Measurements from ENCODE around the gene MRPL10. TPM values are rescaled to one million over a fixed set of nuclear protein-coding genes. Genes with fewer than 3 reads are reported as not detected.

Gene MRPL10
- total RNA-seq, 6 experiments from 2014 or later = 14.4 to 26.1 (median 16.3) TPM

DNA sequence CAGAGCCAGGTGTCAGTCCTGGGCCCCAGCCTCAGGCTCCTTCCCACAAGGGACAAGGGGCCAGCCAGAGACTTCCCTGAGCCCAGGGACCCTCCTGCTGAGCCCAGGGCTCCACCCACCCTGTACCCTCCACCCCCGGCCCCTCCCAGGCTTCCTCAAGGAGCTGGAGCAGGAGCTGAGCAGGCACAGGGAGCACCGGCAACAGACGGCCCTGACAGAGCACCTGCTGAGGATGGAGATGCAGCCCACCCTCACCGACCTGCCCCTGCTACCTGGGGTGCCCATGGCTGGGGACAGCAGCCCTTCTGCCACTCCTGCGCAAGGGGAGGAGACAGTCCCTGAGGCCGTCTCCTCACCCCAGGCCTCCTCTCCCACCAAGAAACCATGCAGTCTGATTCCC, 5.3 kb upstream of the MRPL10 start:
- H3K27me3 ChIP-seq = no peaks in the 10 kb centered on the region
- H3K36me3 ChIP-seq = peaks cover 0 to 9% (median 0%) of the 10 kb centered on the region in 4 donors
- intact Hi-C loops (cut with DNase I) = no loop called here
- H3K27ac ChIP-seq = no peak overlapping the region
- no peak for DNase-seq
- peaks cover 0 to 23% (median 6%) of the 10 kb centered on the region in 4 donors for H3K4me1 ChIP-seq
- no peaks in the 10 kb centered on the region for H3K9me3 ChIP-seq
- ATAC-seq = no peak
- no peak for TF ChIP-seq POLR2A (IDR thresholded peaks at IDR 0.05)
- TF ChIP-seq, protein P1, sequence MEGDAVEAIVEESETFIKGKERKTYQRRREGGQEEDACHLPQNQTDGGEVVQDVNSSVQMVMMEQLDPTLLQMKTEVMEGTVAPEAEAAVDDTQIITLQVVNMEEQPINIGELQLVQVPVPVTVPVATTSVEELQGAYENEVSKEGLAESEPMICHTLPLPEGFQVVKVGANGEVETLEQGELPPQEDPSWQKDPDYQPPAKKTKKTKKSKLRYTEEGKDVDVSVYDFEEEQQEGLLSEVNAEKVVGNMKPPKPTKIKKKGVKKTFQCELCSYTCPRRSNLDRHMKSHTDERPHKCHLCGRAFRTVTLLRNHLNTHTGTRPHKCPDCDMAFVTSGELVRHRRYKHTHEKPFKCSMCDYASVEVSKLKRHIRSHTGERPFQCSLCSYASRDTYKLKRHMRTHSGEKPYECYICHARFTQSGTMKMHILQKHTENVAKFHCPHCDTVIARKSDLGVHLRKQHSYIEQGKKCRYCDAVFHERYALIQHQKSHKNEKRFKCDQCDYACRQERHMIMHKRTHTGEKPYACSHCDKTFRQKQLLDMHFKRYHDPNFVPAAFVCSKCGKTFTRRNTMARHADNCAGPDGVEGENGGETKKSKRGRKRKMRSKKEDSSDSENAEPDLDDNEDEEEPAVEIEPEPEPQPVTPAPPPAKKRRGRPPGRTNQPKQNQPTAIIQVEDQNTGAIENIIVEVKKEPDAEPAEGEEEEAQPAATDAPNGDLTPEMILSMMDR (IDR thresholded peaks at IDR 0.05) = no peak
- no peak overlapping the region for H3K4me3 ChIP-seq
- no CpG with 5 or more reads among the region's 6 CpGs for WGBS (ENCODE audit: insufficient coverage, low coverage, low lambda C conversion rate, missing lambda C conversion rate)

DNA sequence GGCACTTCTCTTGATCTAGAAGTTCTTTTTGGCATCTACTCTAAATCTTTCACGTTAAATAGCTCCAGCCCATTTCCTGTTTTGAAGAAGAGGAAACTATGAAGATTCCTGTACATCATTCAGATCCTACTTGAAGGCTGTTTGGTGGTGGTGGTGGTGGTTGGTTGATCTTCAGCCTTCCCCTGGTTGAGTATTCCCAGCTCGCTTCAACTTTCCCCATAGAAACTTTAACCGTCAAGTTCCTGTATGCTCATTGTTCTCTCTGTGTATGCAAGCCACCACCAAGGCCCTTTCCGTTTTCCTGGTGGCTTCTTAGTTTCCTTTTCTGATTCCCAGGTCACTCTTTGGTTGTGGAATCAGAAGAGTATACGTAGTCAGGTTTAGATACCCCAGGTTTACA, 3.4 kb upstream of the MRPL10 start:
- intact Hi-C loops (cut with DNase I) = no loop called here
- H3K9me3 ChIP-seq = no peaks in the 10 kb centered on the region
- H3K36me3 ChIP-seq = peaks cover 0 to 9% (median 0%) of the 10 kb centered on the region in 4 donors
- H3K27me3 ChIP-seq = no peaks in the 10 kb centered on the region
- TF ChIP-seq, protein P1 (IDR thresholded peaks at IDR 0.05) = no peak
- TF ChIP-seq POLR2A (IDR thresholded peaks at IDR 0.05) = no peak
- H3K27ac ChIP-seq = no peak overlapping the region
- DNase-seq = no peak
- H3K4me1 ChIP-seq = peaks cover 0 to 24% (median 5%) of the 10 kb centered on the region in 4 donors
- WGBS (ENCODE audit: insufficient coverage, low coverage, low lambda C conversion rate, missing lambda C conversion rate) = 58% methylated on average over 5 of the region's 5 CpGs
- no peak for ATAC-seq
- no peak overlapping the region for H3K4me3 ChIP-seq

DNA sequence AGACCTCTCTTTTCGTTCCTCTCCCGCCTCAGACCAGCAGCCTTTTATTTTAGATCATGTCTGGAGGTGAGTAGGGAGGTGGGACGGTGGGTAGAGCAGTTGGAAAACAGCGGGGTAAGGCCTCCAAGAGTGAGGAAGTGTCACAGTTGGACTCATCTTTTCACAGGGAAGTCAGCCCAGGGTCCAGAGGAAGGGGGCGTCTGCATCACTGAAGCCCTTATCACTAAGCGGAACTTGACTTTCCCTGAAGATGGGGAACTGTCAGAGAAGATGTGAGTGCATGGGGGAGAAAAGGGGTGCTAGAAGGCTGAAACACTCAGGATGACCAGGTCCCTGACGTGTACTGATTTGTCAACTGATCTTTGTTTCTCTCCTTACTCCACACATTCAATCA, 590 bp upstream of the MRPL10 start:
- TF ChIP-seq, protein P1 (IDR thresholded peaks at IDR 0.05) = no peak
- TF ChIP-seq POLR2A (IDR thresholded peaks at IDR 0.05) = no peak
- Histone ChIP-seq H3K27ac (no peak overlapping the region), H3K4me1 (peaks cover 0 to 21% (median 6%) of the 10 kb centered on the region in 4 donors), H3K4me3 (peak overlapping the region; percentile 86 to 94 (median 87)), H3K36me3 (peaks cover under 1 to 18% (median 5%) of the 10 kb centered on the region in 4 donors), H3K27me3 (no peaks in the 10 kb centered on the region), H3K9me3 (no peaks in the 10 kb centered on the region)
- no peak for DNase-seq
- ATAC-seq = peak in 3 of 4 donors; percentile 7 to 12 (median 11)
- intact Hi-C loops (cut with DNase I) = no loop called here
- 2% methylated on average over 7 of the region's 7 CpGs for WGBS (ENCODE audit: insufficient coverage, low coverage, low lambda C conversion rate, missing lambda C conversion rate)

DNA sequence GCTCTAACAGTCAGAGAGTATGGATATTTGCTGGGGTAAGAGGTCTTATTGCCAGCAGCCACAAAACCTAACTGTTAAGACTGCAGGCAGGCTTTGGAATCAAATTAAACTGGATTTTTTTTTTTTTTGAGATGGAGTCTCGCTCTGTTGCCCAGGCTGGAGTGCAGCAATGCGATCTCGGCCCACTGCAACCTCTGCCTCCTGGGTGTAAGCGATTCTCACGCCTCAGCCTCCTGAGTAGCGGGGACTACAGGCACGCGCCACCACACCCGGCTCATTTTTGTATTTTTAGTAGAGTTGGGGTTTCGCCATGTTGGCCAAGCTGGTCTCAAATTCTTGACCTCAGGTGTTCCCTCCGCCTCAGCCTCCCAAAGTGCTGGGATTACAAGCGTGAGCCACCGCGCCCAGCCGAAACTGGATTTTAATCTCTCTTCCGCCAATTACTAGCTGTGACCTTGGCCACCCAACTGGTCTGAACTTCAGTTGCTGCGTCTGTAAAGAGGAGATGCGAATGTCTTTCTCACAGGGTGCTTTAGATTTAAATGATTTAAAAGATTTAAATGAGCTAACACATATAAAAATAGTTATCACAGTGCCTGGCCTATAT, 842 bp downstream of the MRPL10 start:
- peaks cover 0 to 21% (median 6%) of the 10 kb centered on the region in 4 donors for H3K4me1 ChIP-seq
- H3K36me3 ChIP-seq = peaks cover 6 to 28% (median 11%) of the 10 kb centered on the region in 4 donors
- DNase-seq = no peak
- H3K4me3 ChIP-seq = peak overlapping the region; percentile 86 to 94 (median 87)
- TF ChIP-seq, protein P1 (IDR thresholded peaks at IDR 0.05) = no peak
- no peak for TF ChIP-seq POLR2A (IDR thresholded peaks at IDR 0.05)
- ATAC-seq = no peak
- H3K27ac ChIP-seq = peak overlapping the region; percentile 17 to 72 (median 41)
- H3K9me3 ChIP-seq = no peaks in the 10 kb centered on the region
- no peaks in the 10 kb centered on the region for H3K27me3 ChIP-seq
- 67% methylated on average over 18 of the region's 18 CpGs for WGBS (ENCODE audit: insufficient coverage, low coverage, low lambda C conversion rate, missing lambda C conversion rate)
- intact Hi-C loops (cut with DNase I) = no loop called here

Measured in right lobe of liver (tissue), 6 donors.